Neural crest cell (in vitro differentiated cells): ENCODE results near the gene LRTM2. TPM values are rescaled to one million over a fixed set of nuclear protein-coding genes. Genes with fewer than 3 reads are reported as not detected.

Experiments used
- DNase-seq: peaks from one replicate; pipeline ENCODE4 v3.0.0; 2021; ENCODE audit warnings: low read depth, mixed read lengths, low spot score
- H3K27ac Mint-ChIP-seq: one replicate; pipeline ENCODE4 v1.8.0; 2021; ENCODE audit warnings: mild to moderate bottlenecking, mixed read lengths; ENCODE audit not compliant: unreplicated experiment
- H3K27me3 Mint-ChIP-seq: 2 replicates; pipeline ENCODE4 v1.8.0; 2021; ENCODE audit warnings: low read depth, mild to moderate bottlenecking, mixed read lengths
- H3K36me3 Mint-ChIP-seq: 2 replicates; pipeline ENCODE4 v1.8.0; 2021; ENCODE audit warnings: low read depth, mild to moderate bottlenecking, mixed read lengths
- H3K4me1 Mint-ChIP-seq: 2 replicates; pipeline ENCODE4 v1.8.0; 2021; ENCODE audit warnings: mixed read lengths
- H3K4me3 Mint-ChIP-seq: one replicate; pipeline ENCODE4 v1.8.0; 2021; ENCODE audit warnings: mild to moderate bottlenecking, mixed read lengths
- H3K9me3 Mint-ChIP-seq: 2 replicates; pipeline ENCODE4 v1.8.0; 2021; ENCODE audit warnings: mixed read lengths
- CTCF ChIP-seq: fragments of 200-600 bp; sonication (generic); conservative IDR thresholded peaks from 2 replicates; pipeline ENCODE4 v1.5.0; 2021; ENCODE audit warnings: antibody characterized with exemption, mild to moderate bottlenecking
- total RNA-seq: library from RNA; stranded (reverse); gene quantifications from 2 replicates; pipeline ENCODE4 v1.2.1, GENCODE V29; 2021

LRTM2 gene
- total RNA-seq, 1 donor from 2014 or later, result 0.19 TPM

GRCh38 chr12:1808036-1808797 is 12.1 kb upstream of the LRTM2 start:
- DNase-seq, result no peak
- TF ChIP-seq CTCF, result no peak
- Mint-ChIP-seq H3K27ac (no peak overlapping the region), H3K36me3 (no peaks in the 10 kb centered on the region), H3K9me3 (no peaks in the 10 kb centered on the region), H3K27me3 (no peaks in the 10 kb centered on the region), H3K4me3 (no peak overlapping the region), H3K4me1 (peaks cover 30% of the 10 kb centered on the region)

- Mint-ChIP-seq H3K27me3 (no peaks in the 10 kb centered on the region), H3K36me3 (no peaks in the 10 kb centered on the region), H3K27ac (no peak overlapping the region), H3K9me3 (no peaks in the 10 kb centered on the region), H3K4me3 (no peak overlapping the region), H3K4me1 (peaks cover 30% of the 10 kb centered on the region)
- no peak for DNase-seq
- no peak for TF ChIP-seq CTCF
These were observed 11.4 kb upstream of the LRTM2 start for GRCh38 chr12:1808798-1809480.

- no peaks in the 10 kb centered on the region for H3K9me3 Mint-ChIP-seq
- H3K36me3 Mint-ChIP-seq, result no peaks in the 10 kb centered on the region
- H3K27me3 Mint-ChIP-seq, result no peaks in the 10 kb centered on the region
- H3K4me3 Mint-ChIP-seq, result no peak overlapping the region
- H3K27ac Mint-ChIP-seq, result peak overlapping the region; percentile 94
- no peak for TF ChIP-seq CTCF
- DNase-seq, result no peak
- H3K4me1 Mint-ChIP-seq, result peaks cover 29% of the 10 kb centered on the region
These were observed 10.7 kb upstream of the LRTM2 start for GRCh38 chr12:1809591-1810190.

- H3K9me3 Mint-ChIP-seq, result no peaks in the 10 kb centered on the region
- no peaks in the 10 kb centered on the region for H3K36me3 Mint-ChIP-seq
- H3K27me3 Mint-ChIP-seq, result no peaks in the 10 kb centered on the region
- no peak for DNase-seq
- H3K27ac Mint-ChIP-seq, result peak overlapping the region; percentile 94
- no peak overlapping the region for H3K4me3 Mint-ChIP-seq
- peaks cover 30% of the 10 kb centered on the region for H3K4me1 Mint-ChIP-seq
- no peak for TF ChIP-seq CTCF
These were observed 10.0 kb upstream of the LRTM2 start for GRCh38 chr12:1810201-1810930.

GRCh38 chr12:1810931-1811280 is 9.5 kb upstream of the LRTM2 start:
- Mint-ChIP-seq H3K36me3 (no peaks in the 10 kb centered on the region), H3K4me1 (peaks cover 34% of the 10 kb centered on the region), H3K27me3 (no peaks in the 10 kb centered on the region), H3K27ac (peak overlapping the region; percentile 94), H3K4me3 (no peak overlapping the region), H3K9me3 (no peaks in the 10 kb centered on the region)
- no peak for TF ChIP-seq CTCF
- DNase-seq, result no peak
